Activated CD8-positive, alpha-beta T cell treated with anti-CD3 and anti-CD28 coated beads for 36 hours (primary cell): ENCODE measurements around the gene AIFM3. TPM values are rescaled to one million over a fixed set of nuclear protein-coding genes. Genes with fewer than 3 reads are reported as not detected.

ENCODE experiments used
- ATAC-seq: fragments of 200-7000 bp; cut with Tn5 transposase; one replicate; pipeline ENCODE4 v1.10.0; 2021; ENCODE audit warnings: mild to moderate bottlenecking, moderate library complexity
- CTCF ChIA-PET: fragments of 350-600 bp; sonication (Branson Sonifier 250); formaldehyde crosslinking; loops from one replicate; lab custom pipeline; 2021; ENCODE audit warnings: antibody characterized with exemption; lab: Charles Lee
- POLR2A ChIA-PET: fragments of 350-600 bp; sonication (Branson Sonifier 250); formaldehyde crosslinking; loops from one replicate; lab custom pipeline; 2021; ENCODE audit warnings: antibody characterized with exemption; lab: Charles Lee
- DNase-seq: peaks from one replicate; pipeline ENCODE4 v3.0.0-alpha.2; 2020
- H3K27ac Mint-ChIP-seq: one replicate; pipeline ENCODE4 v1.8.0; 2021; ENCODE audit warnings: mild to moderate bottlenecking, mixed read lengths
- H3K27me3 Mint-ChIP-seq: one replicate; pipeline ENCODE4 v1.8.0; 2021; ENCODE audit warnings: mixed read lengths
- H3K36me3 Mint-ChIP-seq: one replicate; pipeline ENCODE4 v1.8.0; 2021; ENCODE audit warnings: low read depth, mixed read lengths
- H3K4me1 Mint-ChIP-seq: one replicate; pipeline ENCODE4 v1.8.0; 2021; ENCODE audit warnings: low read depth, mixed read lengths
- H3K4me3 Mint-ChIP-seq: one replicate; pipeline ENCODE4 v1.8.0; 2021; ENCODE audit warnings: mild to moderate bottlenecking, moderate library complexity, mixed read lengths
- H3K9me3 Mint-ChIP-seq: one replicate; pipeline ENCODE4 v1.8.0; 2021; ENCODE audit warnings: mixed read lengths
- intact Hi-C: fragments of 100-400 bp; cut with micrococcal nuclease; formaldehyde crosslinking; loops from one replicate; pipeline ENCODE4 v1.10.0; 2022
- total RNA-seq, 2 experiments: library from RNA; stranded (reverse); gene quantifications; one replicate each; pipeline ENCODE4 v1.2.3, GENCODE V29; 2021
- TF ChIP-seq, protein P1 (sequence below): fragments of 200-600 bp; IDR thresholded peaks from one replicate; pipeline ENCODE4 v1.8.0; 2022; ENCODE audit warnings: antibody characterized with exemption, mild to moderate bottlenecking

The AIFM3 gene, protein sequence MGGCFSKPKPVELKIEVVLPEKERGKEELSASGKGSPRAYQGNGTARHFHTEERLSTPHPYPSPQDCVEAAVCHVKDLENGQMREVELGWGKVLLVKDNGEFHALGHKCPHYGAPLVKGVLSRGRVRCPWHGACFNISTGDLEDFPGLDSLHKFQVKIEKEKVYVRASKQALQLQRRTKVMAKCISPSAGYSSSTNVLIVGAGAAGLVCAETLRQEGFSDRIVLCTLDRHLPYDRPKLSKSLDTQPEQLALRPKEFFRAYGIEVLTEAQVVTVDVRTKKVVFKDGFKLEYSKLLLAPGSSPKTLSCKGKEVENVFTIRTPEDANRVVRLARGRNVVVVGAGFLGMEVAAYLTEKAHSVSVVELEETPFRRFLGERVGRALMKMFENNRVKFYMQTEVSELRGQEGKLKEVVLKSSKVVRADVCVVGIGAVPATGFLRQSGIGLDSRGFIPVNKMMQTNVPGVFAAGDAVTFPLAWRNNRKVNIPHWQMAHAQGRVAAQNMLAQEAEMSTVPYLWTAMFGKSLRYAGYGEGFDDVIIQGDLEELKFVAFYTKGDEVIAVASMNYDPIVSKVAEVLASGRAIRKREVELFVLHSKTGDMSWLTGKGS
- total RNA-seq, result under 1 TPM; 0.25 to 0.40 TPM

DNA sequence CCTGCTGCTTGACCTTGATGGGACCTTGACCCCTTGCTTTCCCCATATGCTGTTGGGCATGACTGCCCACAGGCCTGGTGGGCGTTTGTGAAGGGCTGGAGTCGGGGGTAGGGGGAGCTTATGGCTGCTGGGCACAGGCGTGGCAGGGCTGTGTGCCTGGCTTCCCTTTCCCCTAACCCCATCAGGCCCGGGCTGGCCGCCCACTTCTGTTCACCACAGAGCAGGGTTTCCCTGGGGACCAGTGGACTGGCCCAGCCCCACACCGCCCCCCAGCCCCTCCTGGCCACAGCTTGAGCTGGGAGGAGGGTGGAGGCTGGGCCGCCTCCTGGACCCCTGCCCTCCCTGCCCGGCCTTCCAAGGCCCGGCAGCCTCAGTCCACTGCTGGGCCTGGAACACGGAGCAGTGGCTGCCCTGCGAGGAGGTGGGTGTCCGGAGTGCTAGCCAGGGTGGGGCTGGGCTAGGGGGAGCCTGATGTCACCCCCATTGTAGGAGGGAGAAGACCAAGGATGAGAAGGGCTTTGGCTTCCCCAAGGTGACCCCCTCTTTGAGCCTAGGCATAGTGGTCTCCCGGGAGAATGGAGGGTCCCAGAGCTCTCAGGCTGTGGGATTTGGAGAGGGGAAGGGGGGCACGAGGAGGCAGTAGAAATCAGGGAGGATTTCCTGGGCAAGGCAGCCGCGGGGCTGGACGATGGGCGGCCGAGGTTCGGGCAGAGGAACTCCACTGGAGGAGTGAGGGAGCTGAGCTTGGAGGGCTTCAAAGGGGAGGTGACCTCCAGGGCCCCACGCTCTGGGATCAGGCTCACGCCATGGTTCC is at the start of gene AIFM3:
AIFM3 (plus strand) TSS at position 373 of the 814 bp plus-strand sequence. CDS start 690 bp downstream, outside the sequence.
- Mint-ChIP-seq H3K4me3 (no peak within 1 kb of the TSS), H3K27me3 (peaks cover 10% of the 10 kb centered on the region), H3K36me3 (no peaks in the 10 kb centered on the region), H3K9me3 (no peaks in the 10 kb centered on the region), H3K4me1 (peaks cover 6% of the 10 kb centered on the region), H3K27ac (no peak within 1 kb of the TSS)
- ChIA-PET CTCF (no interaction called here), POLR2A (interaction anchor here (0.7 kb wide), 1 partner anchor 107 kb away, joined by 3 read pairs; no protein-coding TSS in a partner anchor)
- no peak for ATAC-seq
- no peak for DNase-seq
- TF ChIP-seq, protein P1, sequence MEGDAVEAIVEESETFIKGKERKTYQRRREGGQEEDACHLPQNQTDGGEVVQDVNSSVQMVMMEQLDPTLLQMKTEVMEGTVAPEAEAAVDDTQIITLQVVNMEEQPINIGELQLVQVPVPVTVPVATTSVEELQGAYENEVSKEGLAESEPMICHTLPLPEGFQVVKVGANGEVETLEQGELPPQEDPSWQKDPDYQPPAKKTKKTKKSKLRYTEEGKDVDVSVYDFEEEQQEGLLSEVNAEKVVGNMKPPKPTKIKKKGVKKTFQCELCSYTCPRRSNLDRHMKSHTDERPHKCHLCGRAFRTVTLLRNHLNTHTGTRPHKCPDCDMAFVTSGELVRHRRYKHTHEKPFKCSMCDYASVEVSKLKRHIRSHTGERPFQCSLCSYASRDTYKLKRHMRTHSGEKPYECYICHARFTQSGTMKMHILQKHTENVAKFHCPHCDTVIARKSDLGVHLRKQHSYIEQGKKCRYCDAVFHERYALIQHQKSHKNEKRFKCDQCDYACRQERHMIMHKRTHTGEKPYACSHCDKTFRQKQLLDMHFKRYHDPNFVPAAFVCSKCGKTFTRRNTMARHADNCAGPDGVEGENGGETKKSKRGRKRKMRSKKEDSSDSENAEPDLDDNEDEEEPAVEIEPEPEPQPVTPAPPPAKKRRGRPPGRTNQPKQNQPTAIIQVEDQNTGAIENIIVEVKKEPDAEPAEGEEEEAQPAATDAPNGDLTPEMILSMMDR, result no peak
- intact Hi-C loops, result no loop called here

DNA sequence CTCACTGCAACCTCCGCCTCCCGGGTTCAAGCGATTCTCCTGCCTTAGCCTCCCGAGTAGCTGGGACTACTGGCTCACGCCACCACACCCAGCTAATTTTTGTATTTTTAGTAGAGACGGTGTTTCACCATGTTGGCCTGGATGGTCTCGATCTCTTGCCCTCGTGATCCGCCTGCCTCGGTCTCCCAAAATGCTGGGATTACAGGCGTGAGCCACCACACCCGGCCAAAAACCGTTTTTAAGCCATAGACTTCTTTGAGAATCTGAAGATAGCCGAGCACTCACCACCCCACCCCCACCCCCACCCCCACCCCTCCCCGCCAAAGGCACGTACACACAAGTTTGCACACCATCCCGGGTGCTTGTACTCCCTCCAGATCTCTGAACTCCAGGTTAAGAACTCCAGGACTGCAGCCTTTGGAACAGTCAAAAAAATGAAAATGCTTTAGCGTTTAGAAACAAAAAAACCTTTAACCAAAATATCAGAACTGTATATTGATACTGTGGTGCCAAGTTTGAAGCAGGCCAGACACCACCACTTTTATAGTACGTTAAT is 48.3 kb upstream of the AIFM3 start:
- POLR2A ChIA-PET, result no interaction called here
- TF ChIP-seq, protein P1, result no peak
- peak overlapping the region; percentile 99 for H3K4me3 Mint-ChIP-seq
- H3K27me3 Mint-ChIP-seq, result no peaks in the 10 kb centered on the region
- intact Hi-C loops, result no loop called here
- CTCF ChIA-PET, result no interaction called here
- H3K9me3 Mint-ChIP-seq, result no peaks in the 10 kb centered on the region
- peaks cover 41% of the 10 kb centered on the region for H3K36me3 Mint-ChIP-seq
- DNase-seq (peak; percentile 8), ATAC-seq (no peak)
- H3K27ac Mint-ChIP-seq, result peak overlapping the region; percentile 93
- H3K4me1 Mint-ChIP-seq, result peaks cover 22% of the 10 kb centered on the region

DNA sequence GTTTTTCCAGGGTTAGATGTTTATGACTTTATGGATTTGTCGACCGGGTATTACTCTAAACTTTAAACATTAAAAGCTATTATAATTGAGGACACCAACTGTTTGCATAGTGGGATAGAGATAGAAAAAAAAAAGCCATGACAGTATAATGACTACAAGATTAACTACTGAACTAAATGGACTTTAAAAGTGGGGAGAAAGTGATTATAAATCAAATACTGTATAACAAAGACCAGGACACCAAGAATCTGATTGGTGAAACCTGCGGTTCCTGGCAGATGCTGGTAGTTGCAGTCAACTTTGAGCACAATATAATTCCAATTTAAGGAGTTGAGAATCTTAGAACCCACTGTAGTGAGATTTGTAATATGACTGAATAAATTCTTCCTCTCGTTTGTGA is 47.3 kb upstream of the AIFM3 start:
- peak overlapping the region; percentile 99 for H3K4me3 Mint-ChIP-seq
- no peak for ATAC-seq
- no peaks in the 10 kb centered on the region for H3K9me3 Mint-ChIP-seq
- no peaks in the 10 kb centered on the region for H3K27me3 Mint-ChIP-seq
- intact Hi-C loops, result loop anchor here (10.0 kb wide), 1 partner anchor 55 kb away; no protein-coding TSS in a partner anchor
- peaks cover 45% of the 10 kb centered on the region for H3K36me3 Mint-ChIP-seq
- no peak overlapping the region for H3K27ac Mint-ChIP-seq
- ChIA-PET POLR2A (no interaction called here), CTCF (interaction anchor here (1.1 to 1.5 kb wide), 2 partner anchors 8 to 9 kb away, joined by 3 read pairs; no protein-coding TSS in a partner anchor)
- peaks cover 31% of the 10 kb centered on the region for H3K4me1 Mint-ChIP-seq
- TF ChIP-seq, protein P1, result no peak
- DNase-seq, result no peak

DNA sequence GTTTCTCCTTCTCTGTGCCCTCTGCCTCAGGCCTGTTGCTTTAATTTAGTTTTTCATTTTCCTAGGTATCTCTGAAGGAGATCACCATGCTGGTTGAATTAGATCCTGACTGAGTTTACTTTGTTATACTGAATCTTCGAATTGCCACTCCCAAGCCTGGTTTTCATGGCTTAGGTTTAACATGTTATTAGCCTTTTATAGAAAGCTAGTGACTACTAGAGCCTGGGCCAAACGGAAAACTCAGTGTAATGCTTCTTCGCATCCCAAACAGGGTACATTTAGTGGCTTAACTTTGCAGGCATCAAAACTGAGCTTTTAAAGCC is 46.2 kb upstream of the AIFM3 start:
- POLR2A ChIA-PET, result interaction anchor here (0.6 to 1.4 kb wide), 3 partner anchors 9 to 80 kb away, joined by 3 to 5 read pairs (median 3); no protein-coding TSS in a partner anchor
- DNase-seq, result no peak
- intact Hi-C loops, result loop anchor here (10.0 kb wide), 1 partner anchor 54 kb away; no protein-coding TSS in a partner anchor
- peak overlapping the region; percentile 99 for H3K4me3 Mint-ChIP-seq
- peaks cover 38% of the 10 kb centered on the region for H3K4me1 Mint-ChIP-seq
- H3K9me3 Mint-ChIP-seq, result no peaks in the 10 kb centered on the region
- H3K27ac Mint-ChIP-seq, result no peak overlapping the region
- TF ChIP-seq, protein P1, result no peak
- no peaks in the 10 kb centered on the region for H3K27me3 Mint-ChIP-seq
- no peak for ATAC-seq
- H3K36me3 Mint-ChIP-seq, result peaks cover 50% of the 10 kb centered on the region
- CTCF ChIA-PET, result interaction anchor here (1.1 to 2.2 kb wide), 4 partner anchors 9 to 89 kb away, joined by 3 to 5 read pairs (median 3); no protein-coding TSS in a partner anchor
